ENCODE results near the gene ADAMTSL1. TPM values are rescaled to one million over a fixed set of nuclear protein-coding genes. Genes with fewer than 3 reads are reported as not detected.

The ADAMTSL1 gene
- total and polyA plus RNA-seq, 2 experiments from 2014 or later = 2.3 to 5.0 TPM

GRCh38 chr9:18847576-18848275, 373.8 kb downstream of the ADAMTSL1 start:
- no peak overlapping the region for H3K4me3 Mint-ChIP-seq
- no peaks in the 10 kb centered on the region for H3K27me3 Mint-ChIP-seq (ENCODE audit: insufficient read depth, low read depth, poor library complexity)
- Histone ChIP-seq H3K36me3 (ENCODE audit: insufficient read depth) (peaks cover 8% of the 10 kb centered on the region; the same call in 1 of the 2 replicates), H3K27ac (ENCODE audit: low read depth) (no peak overlapping the region), H4K20me1 (replicated peaks; ENCODE audit: insufficient read depth) (no peaks in the 10 kb centered on the region), H3K27me3 (ENCODE audit: insufficient read depth) (no peaks in the 10 kb centered on the region), H3K4me1 (ENCODE audit: insufficient read depth) (no peaks in the 10 kb centered on the region), H3K4me3 (no peak overlapping the region), H3F3A (replicated peaks; ENCODE audit: low read depth) (no peaks in the 10 kb centered on the region), H3K9me2 (ENCODE audit: insufficient read depth) (no peaks in the 10 kb centered on the region), H2AFZ (no peak overlapping the region), H3K4me2 (no peak overlapping the region), H3K79me2 (replicated peaks; ENCODE audit: insufficient read depth) (no peaks in the 10 kb centered on the region)
- no peak for ATAC-seq
- no peak overlapping the region for H3K27ac Mint-ChIP-seq
- H3K9me3 Mint-ChIP-seq = peaks cover 14% of the 10 kb centered on the region
- H3K4me1 Mint-ChIP-seq = no peaks in the 10 kb centered on the region
- TF ChIP-seq CREB1 (CRISPR knock-in tag; IDR thresholded peaks at IDR 0.05; ENCODE audit: low read depth) (no peak), STAT1 (IDR thresholded peaks at IDR 0.05; ENCODE audit: unreplicated experiment) (no peak), NANOG (IDR thresholded peaks at IDR 0.05; ENCODE audit: borderline replicate concordance) (no peak), POLR2AphosphoS5 (IDR thresholded peaks at IDR 0.05; ENCODE audit: low read depth) (no peak), ZNF331 (CRISPR knock-in tag; IDR thresholded peaks at IDR 0.05; ENCODE audit: low read depth) (no peak), JUNB (IDR thresholded peaks at IDR 0.05; ENCODE audit: unreplicated experiment) (no peak), EZH2phosphoT487 (IDR thresholded peaks at IDR 0.05; ENCODE audit: unreplicated experiment) (no peak), ZNF462 (CRISPR knock-in tag; IDR thresholded peaks at IDR 0.05) (no peak), ETS1 (IDR thresholded peaks at IDR 0.05) (no peak), ZNF114 (CRISPR knock-in tag; IDR thresholded peaks at IDR 0.05) (no peak)
- TF ChIP-seq, protein P1, sequence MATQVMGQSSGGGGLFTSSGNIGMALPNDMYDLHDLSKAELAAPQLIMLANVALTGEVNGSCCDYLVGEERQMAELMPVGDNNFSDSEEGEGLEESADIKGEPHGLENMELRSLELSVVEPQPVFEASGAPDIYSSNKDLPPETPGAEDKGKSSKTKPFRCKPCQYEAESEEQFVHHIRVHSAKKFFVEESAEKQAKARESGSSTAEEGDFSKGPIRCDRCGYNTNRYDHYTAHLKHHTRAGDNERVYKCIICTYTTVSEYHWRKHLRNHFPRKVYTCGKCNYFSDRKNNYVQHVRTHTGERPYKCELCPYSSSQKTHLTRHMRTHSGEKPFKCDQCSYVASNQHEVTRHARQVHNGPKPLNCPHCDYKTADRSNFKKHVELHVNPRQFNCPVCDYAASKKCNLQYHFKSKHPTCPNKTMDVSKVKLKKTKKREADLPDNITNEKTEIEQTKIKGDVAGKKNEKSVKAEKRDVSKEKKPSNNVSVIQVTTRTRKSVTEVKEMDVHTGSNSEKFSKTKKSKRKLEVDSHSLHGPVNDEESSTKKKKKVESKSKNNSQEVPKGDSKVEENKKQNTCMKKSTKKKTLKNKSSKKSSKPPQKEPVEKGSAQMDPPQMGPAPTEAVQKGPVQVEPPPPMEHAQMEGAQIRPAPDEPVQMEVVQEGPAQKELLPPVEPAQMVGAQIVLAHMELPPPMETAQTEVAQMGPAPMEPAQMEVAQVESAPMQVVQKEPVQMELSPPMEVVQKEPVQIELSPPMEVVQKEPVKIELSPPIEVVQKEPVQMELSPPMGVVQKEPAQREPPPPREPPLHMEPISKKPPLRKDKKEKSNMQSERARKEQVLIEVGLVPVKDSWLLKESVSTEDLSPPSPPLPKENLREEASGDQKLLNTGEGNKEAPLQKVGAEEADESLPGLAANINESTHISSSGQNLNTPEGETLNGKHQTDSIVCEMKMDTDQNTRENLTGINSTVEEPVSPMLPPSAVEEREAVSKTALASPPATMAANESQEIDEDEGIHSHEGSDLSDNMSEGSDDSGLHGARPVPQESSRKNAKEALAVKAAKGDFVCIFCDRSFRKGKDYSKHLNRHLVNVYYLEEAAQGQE (IDR thresholded peaks at IDR 0.05; ENCODE audit: unreplicated experiment) = no peak
- peaks cover 10% of the 10 kb centered on the region; the same call in 2 of the 3 replicates for H3K36me3 Mint-ChIP-seq (ENCODE audit: low read depth)
- DNase-seq (ENCODE audit: low spot score) = no peak
